Left lung (tissue), 10 donors: Measurements from ENCODE around the gene CD3E. TPM values are rescaled to one million over a fixed set of nuclear protein-coding genes. Genes with fewer than 3 reads are reported as not detected.

Experiments
- ATAC-seq: fragments of 200-7000 bp; cut with Tn5 transposase; one replicate; pipeline ENCODE4 v1.9.1; 2020; ENCODE audit warnings: moderate library complexity
- DNase-seq, 4 donors: peaks; one replicate each; pipeline ENCODE4 v3.0.0-alpha.2; 2013 to 2020
- H3K27ac ChIP-seq, 2 donors: fragments of 200-600 bp; sonication (generic) in 1 of 2; one replicate each; pipeline versions ENCODE4 v1.5.0 to v1.8.0; 2020 to 2021
- H3K27me3 ChIP-seq, 2 donors: fragments of 200-600 bp; sonication (generic) in 1 of 2; one replicate each; pipeline versions ENCODE4 v1.5.0 to v1.8.0; 2020 to 2021
- H3K36me3 ChIP-seq, 2 donors: fragments of 200-600 bp; sonication (generic) in 1 of 2; one replicate each; pipeline versions ENCODE4 v1.5.0 to v1.8.0; 2020 to 2021
- H3K4me1 ChIP-seq, 2 donors: fragments of 200-600 bp; one replicate each; pipeline ENCODE4 v1.8.0; 2021
- H3K4me3 ChIP-seq, 2 donors: fragments of 200-600 bp; sonication (generic) in 1 of 2; one replicate each; pipeline versions ENCODE4 v1.5.0 to v1.8.0; 2020 to 2021; ENCODE audit warnings: mild to moderate bottlenecking in 1 of 2
- H3K9me3 ChIP-seq, 2 donors: fragments of 200-600 bp; sonication (generic) in 1 of 2; one replicate each; pipeline versions ENCODE4 v1.5.0 to v1.8.0; 2020 to 2021
- intact Hi-C, 2 donors: fragments of 100-400 bp; cut with DNase I; formaldehyde crosslinking; loops; one replicate each; pipeline versions ENCODE4 v1.11.2 to v1.14.2; 2022
- polyA plus RNA-seq, 6 donors: library from polyadenylated mRNA; unstranded; fragments of 120-200 nt; gene quantifications; one replicate each; pipeline ENCODE4 v1.2.1, GENCODE V29; 2013; ENCODE audit not compliant: insufficient read length in 6 of 6
- total RNA-seq, 2 donors: library from RNA; stranded (reverse); fragmentation: NEBNext Ultra II Directional; extraction: Animal tissue kit (Norgen Biotek cat#: 25700); gene quantifications; one replicate each; pipeline ENCODE4 v1.2.1, GENCODE V29; 2021
- TF ChIP-seq, protein P1 (sequence below), 2 donors: fragments of 200-600 bp; sonication (generic) in 1 of 2; IDR thresholded peaks; one replicate each; pipeline versions ENCODE4 v1.5.0 to v1.8.0; 2021; ENCODE audit warnings: antibody characterized with exemption in 2 of 2
- donor health status: DM: no; HTN: yes; CAD: no.
- donor health status: DM: no; HTN: no; CAD: no.

CD3E gene
- total and polyA plus RNA-seq, 8 donors: 0.95 to 10.5 (median 2.1) TPM

DNA sequence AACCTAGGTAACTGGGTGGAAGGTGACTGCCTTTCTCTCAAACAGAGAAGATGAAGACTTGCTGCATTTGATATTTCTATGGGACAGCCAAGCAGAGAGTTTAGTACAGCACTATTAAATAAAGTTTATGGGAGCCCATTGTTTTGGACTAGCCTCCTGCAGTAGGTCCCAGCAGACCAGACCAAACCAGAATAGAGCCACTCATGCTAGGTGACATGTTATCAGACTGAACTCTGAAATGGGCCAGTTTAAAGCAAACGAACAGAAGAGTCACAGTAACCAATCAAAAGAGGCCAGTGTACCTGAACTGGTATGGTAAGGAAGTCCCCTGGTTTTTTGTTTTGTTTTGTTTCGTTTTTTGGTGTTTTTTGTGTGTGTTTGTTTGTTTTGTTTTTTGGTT, 32.5 kb upstream of the CD3E start:
- H3K4me3 ChIP-seq: no peak overlapping the region
- no peak overlapping the region for H3K27ac ChIP-seq
- no peaks in the 10 kb centered on the region for H3K36me3 ChIP-seq
- no peaks in the 10 kb centered on the region for H3K27me3 ChIP-seq
- peaks cover 10 to 14% of the 10 kb centered on the region in 2 donors for H3K4me1 ChIP-seq
- no peaks in the 10 kb centered on the region for H3K9me3 ChIP-seq
- intact Hi-C loops: no loop called here
- DNase-seq (no peak), ATAC-seq (no peak)
- TF ChIP-seq, protein P1, sequence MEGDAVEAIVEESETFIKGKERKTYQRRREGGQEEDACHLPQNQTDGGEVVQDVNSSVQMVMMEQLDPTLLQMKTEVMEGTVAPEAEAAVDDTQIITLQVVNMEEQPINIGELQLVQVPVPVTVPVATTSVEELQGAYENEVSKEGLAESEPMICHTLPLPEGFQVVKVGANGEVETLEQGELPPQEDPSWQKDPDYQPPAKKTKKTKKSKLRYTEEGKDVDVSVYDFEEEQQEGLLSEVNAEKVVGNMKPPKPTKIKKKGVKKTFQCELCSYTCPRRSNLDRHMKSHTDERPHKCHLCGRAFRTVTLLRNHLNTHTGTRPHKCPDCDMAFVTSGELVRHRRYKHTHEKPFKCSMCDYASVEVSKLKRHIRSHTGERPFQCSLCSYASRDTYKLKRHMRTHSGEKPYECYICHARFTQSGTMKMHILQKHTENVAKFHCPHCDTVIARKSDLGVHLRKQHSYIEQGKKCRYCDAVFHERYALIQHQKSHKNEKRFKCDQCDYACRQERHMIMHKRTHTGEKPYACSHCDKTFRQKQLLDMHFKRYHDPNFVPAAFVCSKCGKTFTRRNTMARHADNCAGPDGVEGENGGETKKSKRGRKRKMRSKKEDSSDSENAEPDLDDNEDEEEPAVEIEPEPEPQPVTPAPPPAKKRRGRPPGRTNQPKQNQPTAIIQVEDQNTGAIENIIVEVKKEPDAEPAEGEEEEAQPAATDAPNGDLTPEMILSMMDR (IDR thresholded peaks at IDR 0.05): no peak

DNA sequence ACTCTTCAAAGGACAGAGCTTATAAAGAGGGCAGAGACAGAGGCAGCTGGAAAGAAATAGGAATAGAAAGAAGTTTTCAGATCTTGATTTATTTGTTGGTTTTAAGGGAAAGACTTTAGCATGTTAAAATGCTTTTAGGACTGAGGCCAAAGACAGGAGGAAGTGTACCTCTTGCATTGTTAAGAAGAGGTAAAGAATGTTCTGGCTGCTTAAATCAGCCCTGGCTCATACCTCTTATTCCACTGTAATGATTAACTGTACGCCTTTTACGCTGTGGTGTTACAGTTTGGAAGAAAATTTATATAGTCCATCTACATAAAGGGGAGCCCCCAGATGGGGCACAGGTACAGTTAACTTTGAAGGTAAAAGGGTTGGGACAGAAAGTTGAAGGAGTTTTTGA, 30.3 kb upstream of the CD3E start:
- Histone ChIP-seq H3K27ac (peak overlapping the region; percentile 57 to 70), H3K4me3 (no peak overlapping the region), H3K27me3 (no peaks in the 10 kb centered on the region), H3K36me3 (no peaks in the 10 kb centered on the region), H3K4me1 (peaks cover 10 to 24% of the 10 kb centered on the region in 2 donors), H3K9me3 (no peaks in the 10 kb centered on the region)
- intact Hi-C loops: no loop called here
- ATAC-seq: peak; percentile 81
- peak in 1 of 4 donors; percentile 44 for DNase-seq
- TF ChIP-seq, protein P1 (IDR thresholded peaks at IDR 0.05): no peak

DNA sequence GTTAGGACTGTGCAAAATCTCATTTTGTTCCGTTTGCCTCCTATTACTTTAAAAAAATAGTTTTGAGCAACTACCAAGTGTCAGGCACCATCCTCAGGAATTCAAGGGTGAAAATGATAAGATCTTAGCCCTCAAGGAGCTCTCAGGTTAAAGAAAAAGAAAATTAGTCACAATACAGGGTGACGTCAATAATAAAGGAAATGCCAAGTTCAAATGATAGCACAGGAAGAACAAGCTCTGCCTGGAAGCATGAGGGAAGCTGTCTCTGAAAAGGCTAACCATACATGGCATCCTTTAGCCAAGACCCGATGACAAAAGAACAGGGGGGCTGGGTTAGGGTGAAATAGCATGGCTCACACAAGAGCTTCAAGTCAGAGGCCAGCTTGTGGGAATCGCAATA, 29.4 kb upstream of the CD3E start:
- DNase-seq (no peak), ATAC-seq (peak; percentile 47)
- no peaks in the 10 kb centered on the region for H3K27me3 ChIP-seq
- H3K9me3 ChIP-seq: no peaks in the 10 kb centered on the region
- H3K4me3 ChIP-seq: no peak overlapping the region
- peaks cover 10 to 24% of the 10 kb centered on the region in 2 donors for H3K4me1 ChIP-seq
- no peaks in the 10 kb centered on the region for H3K36me3 ChIP-seq
- intact Hi-C loops: no loop called here
- H3K27ac ChIP-seq: peak overlapping the region; percentile 57 to 70
- TF ChIP-seq, protein P1 (IDR thresholded peaks at IDR 0.05): no peak

DNA sequence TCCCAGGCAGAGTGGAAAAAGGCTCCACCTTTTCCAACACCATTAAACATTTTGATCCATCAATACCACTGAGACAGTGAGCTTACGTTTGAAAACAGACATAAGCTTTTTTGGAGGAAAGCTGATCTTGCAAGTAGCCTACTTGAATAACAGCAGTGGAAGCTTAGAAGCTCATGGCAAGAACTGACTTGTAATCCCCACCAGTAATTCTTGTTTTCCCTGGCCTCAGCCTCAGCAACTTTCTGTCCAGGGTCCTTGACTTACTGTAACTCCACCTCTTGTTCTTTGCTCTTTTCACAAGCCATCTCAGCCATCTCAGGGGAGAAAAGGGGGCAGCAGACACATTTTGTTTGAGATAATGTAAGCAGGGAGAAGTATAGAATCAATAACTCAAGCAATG, 28.1 kb upstream of the CD3E start:
- TF ChIP-seq, protein P1 (IDR thresholded peaks at IDR 0.05): no peak
- Histone ChIP-seq H3K4me1 (peaks cover 10 to 24% of the 10 kb centered on the region in 2 donors), H3K27ac (no peak overlapping the region), H3K4me3 (no peak overlapping the region), H3K36me3 (no peaks in the 10 kb centered on the region), H3K9me3 (no peaks in the 10 kb centered on the region), H3K27me3 (no peaks in the 10 kb centered on the region)
- ATAC-seq: peak; percentile 12
- intact Hi-C loops: no loop called here
- peak in 1 of 4 donors; percentile 24 for DNase-seq

DNA sequence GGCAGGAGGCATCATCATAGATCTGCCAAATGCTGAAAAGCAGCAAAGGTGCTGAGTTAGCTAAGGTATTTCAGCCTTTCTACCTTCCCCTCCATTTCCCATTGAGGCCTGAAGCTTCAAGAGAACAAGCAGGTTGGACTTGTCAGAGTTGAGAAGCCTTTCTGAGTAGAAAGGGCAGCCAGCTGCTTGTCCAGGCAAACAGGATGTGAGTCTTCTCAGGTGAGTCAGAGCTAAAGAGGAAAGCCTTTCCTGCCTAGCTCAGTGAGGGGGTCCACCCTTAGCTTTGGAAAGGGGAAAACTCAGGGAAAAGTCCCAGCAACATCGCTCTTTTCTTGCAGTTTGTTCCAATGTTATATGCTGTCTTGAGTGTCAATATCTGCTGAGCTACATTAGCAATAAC, 27.2 kb upstream of the CD3E start:
- Histone ChIP-seq H3K27me3 (no peaks in the 10 kb centered on the region), H3K4me1 (peaks cover 10 to 24% of the 10 kb centered on the region in 2 donors), H3K9me3 (no peaks in the 10 kb centered on the region), H3K27ac (peak overlapping the region; percentile 19 to 50), H3K4me3 (no peak overlapping the region), H3K36me3 (no peaks in the 10 kb centered on the region)
- TF ChIP-seq, protein P1 (IDR thresholded peaks at IDR 0.05): no peak
- DNase-seq (no peak), ATAC-seq (peak; percentile 63)
- intact Hi-C loops: no loop called here
